HG03342 (cell line): ENCODE data around the gene ECE1.

ENCODE experiments used
- ATAC-seq: cut with Tn5 transposase; IDR thresholded peaks from one replicate; pipeline ENCODE4 v1.9.1; 2021; ENCODE audit warnings: mild to moderate bottlenecking, moderate library complexity; ENCODE audit not compliant: unreplicated experiment

The ECE1 gene

GRCh38 chr1:21255284-21255942, 34.9 kb downstream of the ECE1 start:
- ATAC-seq, result no peak

GRCh38 chr1:21254335-21254951, 35.8 kb downstream of the ECE1 start:
- ATAC-seq, result no peak

GRCh38 chr1:21251773-21252471, 38.3 kb downstream of the ECE1 start:
- ATAC-seq, result no peak

- ATAC-seq, result no peak
These were observed 40.2 kb downstream of the ECE1 start for GRCh38 chr1:21249940-21250493.

DNA sequence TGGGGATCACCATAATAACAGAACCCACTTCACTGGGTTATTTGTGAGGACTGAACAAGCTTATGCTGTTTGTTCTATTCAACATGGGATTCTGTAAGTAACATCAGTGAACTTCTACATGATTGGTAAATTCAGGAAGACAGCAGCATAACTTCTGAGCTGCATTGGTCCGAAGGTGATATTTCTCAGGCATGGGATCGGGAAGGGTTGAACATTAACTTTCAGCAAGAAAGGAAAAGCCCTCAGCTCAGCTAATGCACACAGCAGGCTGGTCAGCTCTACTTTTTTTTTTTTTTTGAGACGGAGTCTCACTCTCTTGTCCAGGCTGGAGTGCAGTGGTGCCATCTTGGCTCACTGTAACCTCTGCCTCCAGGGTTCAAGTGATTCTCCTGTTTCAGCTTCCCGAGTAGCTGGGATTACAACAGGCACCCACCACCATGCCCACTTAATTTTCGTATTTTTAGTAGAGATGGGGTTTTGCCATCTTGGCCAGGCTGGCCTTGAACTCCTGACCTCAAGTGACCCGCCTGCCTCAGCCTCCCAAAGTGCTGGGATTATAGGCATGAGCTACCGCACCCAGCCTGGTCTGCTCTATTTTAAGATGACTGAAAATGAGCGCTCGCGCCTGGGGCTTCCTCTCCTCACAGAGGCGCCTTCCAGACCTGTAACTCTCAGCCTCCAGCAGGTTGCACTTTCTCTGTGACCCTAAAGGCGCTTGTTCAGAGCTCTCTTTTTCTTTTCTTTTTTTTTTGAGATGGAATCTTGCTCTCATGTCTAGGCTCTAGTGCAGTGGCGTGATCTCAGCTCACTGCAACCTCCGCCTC, 42.2 kb downstream of the ECE1 start:
- ATAC-seq, result no peak

DNA sequence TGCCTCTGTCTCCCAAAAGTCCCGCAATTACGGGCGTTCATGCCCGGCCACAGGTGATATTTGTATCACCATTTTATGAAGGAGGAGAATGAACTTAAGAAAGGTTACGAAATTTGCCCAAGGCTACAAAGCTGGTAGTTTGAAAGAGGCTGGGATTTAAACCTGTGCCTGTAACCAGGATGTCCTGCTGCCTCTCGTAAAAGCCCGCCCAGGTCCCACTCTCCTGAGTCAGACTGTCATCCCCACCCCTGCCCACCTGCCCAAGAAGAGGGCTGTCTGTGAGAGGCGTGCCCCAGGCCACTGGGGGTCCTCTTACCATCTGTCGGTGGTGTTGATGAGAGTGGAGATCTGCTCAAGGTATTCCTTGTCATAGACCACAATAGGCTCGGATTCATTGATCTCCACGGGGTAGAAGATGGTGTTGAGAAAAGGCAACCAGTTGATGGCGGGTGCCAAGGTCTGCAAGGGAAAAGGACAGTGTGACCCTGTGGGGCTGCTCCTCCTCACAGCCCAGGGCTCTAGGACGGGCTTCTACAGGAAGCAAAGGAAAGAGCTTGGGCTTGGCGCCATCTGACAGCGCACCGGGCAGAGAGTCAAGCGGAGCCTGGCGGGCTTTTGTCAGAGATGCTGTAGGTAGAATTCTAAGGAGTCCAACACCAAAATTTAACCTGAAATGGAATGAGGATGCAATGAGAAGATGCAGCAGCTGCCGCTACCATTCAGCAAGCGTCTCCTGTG, 43.2 kb downstream of the ECE1 start:
- ATAC-seq, result no peak

GRCh38 chr1:21245688-21246229, 44.5 kb downstream of the ECE1 start:
- ATAC-seq, result no peak

DNA sequence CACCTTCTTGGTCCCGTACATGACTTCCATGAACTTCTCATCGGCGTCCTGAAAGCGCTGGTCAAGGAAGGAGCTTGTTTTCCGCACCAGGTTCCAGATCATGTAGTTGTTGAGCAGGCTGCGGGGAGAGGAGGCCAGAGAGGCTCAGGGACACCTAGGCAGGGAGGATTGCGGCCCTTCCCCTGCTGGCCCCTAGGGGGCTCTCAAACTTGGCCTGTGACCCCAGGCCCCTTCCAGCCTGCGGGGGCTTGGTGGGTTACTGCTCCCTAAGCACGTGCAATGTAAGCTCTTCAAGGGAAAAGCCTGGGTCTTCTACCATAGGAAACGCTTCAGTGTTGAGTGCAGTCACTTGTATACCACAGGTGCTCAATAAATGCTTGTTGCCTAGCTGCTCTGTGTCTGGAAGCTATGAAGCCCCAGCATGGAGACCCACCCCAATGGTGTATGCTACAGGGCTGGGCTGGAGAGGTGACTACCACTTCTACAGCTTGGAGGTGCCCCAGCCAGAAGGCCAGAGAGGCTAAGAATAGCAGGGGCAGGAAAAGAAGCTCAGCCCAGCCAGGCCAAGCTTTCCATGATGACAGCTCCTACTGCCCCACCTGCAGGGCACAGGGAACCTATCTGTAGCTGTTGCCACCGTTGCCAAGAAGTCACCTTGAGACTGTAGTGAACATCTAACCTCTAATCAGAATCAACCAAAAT, 45.1 kb downstream of the ECE1 start:
- no peak for ATAC-seq

GRCh38 chr1:21244154-21244553, 46.1 kb downstream of the ECE1 start:
- no peak for ATAC-seq

GRCh38 chr1:21242846-21243245, 47.4 kb downstream of the ECE1 start:
- no peak for ATAC-seq

GRCh38 chr1:21241771-21242581, 48.3 kb downstream of the ECE1 start:
- no peak for ATAC-seq

- ATAC-seq, result no peak
These were observed 49.6 kb downstream of the ECE1 start for GRCh38 chr1:21240706-21241105.

DNA sequence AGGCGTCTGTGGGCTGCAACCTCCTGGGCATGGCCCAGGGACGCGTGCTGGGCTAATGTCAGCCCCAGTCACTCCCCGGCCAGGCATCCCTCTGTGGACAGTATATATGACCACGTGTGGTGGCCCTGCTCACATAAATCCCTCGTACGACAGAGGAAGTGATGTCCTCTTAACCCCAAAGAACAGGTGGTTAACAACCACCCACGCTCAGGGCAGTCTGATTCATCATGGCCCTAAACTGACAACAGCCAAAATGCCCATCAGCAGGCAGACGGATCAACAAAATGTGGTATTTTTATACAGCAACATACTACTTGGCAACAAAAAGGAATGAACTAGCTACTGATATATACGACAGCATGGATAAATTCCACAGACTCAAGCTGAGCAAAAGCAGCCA, 51.0 kb downstream of the ECE1 start:
- no peak for ATAC-seq

DNA sequence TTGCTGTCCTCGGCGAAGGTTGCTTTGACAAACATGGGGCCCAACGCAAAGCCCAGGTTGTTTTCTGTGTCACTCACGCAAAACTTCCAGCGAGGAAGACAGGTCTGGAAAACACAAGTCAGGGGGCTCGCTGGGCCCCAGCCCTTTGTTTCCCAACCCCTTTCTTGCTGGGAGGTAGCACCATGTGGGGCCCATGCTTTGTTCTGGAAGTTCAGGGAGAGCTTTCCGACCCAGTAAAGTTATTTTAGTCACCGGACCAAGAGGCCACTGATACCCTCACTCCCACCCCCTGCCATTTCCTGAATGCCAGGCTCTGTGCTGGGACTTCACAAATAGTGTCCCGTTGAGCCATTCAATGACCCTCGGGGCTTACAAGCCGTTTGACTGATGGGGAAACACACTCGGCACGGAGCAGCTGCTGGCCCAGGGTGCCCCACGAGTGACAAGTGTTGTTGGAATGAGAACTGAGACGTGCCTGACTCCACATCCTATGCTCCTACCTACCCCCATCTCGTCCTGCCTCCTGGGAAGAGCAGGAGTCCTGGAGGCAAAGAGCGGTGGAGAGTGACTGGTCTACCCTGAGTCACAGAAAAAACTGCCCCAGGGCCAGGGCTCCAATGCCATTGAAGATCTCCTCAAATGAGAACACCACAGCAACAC, 52.0 kb downstream of the ECE1 start:
- ATAC-seq, result no peak

GRCh38 chr1:21237446-21238088, 52.7 kb downstream of the ECE1 start:
- ATAC-seq, result no peak

GRCh38 chr1:21236178-21236577, 54.1 kb downstream of the ECE1 start:
- ATAC-seq, result no peak

DNA sequence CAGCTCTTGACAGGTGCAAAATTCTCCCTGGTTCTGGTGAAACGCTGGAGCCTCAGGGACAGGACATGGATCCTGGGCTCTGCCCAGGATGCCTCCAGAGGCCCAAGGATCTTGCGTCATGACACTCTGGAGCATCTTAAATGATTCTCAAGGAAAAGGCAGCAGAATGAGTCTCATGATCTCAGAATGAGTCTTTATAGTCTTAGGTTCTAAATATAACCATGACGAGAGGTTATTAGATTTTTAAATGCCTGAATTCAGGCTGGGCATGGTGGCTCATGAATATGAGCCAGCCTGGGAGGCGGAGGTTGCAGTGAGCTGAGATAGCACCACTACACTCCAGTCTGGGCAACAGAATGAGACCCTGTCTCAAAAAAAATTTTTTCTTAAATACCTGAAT, 55.5 kb downstream of the ECE1 start:
- no peak for ATAC-seq

DNA sequence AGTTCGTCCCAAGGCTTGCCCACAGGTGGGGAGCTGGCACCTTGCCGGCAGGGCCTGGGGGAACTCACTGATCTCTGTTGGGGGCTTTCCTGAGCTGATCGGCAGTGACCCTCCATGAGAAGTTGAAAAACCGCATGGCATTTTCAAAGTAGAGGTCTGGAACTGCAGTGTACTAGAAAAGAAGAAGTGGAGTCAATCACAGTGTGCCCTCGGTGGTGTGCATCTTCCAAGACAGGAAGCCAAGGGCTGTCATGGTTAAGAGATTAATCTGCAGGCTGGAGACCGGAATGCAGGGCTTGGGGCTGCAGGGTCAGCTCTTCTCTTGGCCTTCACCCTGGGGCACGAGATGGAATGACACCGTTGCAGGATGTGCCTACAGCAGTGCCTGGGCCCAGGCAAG, 56.8 kb downstream of the ECE1 start:
- ATAC-seq, result no peak
